AG09319 (cell line): ENCODE results near the gene PSME2.

Experiments
- DNase-seq: peaks from one replicate; pipeline ENCODE4 v3.0.0-alpha.2; 2010; ENCODE audit warnings: low read depth; ENCODE audit errors: extremely low read depth
- TF ChIP-seq, protein P1 (sequence below): IDR thresholded peaks from 2 replicates; pipeline ENCODE4 v1.5.1; 2011; ENCODE audit warnings: low read depth, mild to moderate bottlenecking, inconsistent platforms, low read length, moderate library complexity

The PSME2 gene

GRCh38 chr14:24145219-24145618 lies 1.2 kb downstream of the PSME2 start:
- TF ChIP-seq, protein P1, sequence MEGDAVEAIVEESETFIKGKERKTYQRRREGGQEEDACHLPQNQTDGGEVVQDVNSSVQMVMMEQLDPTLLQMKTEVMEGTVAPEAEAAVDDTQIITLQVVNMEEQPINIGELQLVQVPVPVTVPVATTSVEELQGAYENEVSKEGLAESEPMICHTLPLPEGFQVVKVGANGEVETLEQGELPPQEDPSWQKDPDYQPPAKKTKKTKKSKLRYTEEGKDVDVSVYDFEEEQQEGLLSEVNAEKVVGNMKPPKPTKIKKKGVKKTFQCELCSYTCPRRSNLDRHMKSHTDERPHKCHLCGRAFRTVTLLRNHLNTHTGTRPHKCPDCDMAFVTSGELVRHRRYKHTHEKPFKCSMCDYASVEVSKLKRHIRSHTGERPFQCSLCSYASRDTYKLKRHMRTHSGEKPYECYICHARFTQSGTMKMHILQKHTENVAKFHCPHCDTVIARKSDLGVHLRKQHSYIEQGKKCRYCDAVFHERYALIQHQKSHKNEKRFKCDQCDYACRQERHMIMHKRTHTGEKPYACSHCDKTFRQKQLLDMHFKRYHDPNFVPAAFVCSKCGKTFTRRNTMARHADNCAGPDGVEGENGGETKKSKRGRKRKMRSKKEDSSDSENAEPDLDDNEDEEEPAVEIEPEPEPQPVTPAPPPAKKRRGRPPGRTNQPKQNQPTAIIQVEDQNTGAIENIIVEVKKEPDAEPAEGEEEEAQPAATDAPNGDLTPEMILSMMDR: no peak

GRCh38 chr14:24144451-24144850 lies 2.0 kb downstream of the PSME2 start:
- TF ChIP-seq, protein P1: no peak

More at GRCh38 chr14:24145219-24145618, 1.2 kb downstream of the PSME2 start:
- DNase-seq: no peak

GRCh38 chr14:24143511-24143910 lies 2.9 kb downstream of the PSME2 start:
- TF ChIP-seq, protein P1: no peak
- DNase-seq: no peak

More at GRCh38 chr14:24144451-24144850, 2.0 kb downstream of the PSME2 start:
- DNase-seq: no peak

DNA sequence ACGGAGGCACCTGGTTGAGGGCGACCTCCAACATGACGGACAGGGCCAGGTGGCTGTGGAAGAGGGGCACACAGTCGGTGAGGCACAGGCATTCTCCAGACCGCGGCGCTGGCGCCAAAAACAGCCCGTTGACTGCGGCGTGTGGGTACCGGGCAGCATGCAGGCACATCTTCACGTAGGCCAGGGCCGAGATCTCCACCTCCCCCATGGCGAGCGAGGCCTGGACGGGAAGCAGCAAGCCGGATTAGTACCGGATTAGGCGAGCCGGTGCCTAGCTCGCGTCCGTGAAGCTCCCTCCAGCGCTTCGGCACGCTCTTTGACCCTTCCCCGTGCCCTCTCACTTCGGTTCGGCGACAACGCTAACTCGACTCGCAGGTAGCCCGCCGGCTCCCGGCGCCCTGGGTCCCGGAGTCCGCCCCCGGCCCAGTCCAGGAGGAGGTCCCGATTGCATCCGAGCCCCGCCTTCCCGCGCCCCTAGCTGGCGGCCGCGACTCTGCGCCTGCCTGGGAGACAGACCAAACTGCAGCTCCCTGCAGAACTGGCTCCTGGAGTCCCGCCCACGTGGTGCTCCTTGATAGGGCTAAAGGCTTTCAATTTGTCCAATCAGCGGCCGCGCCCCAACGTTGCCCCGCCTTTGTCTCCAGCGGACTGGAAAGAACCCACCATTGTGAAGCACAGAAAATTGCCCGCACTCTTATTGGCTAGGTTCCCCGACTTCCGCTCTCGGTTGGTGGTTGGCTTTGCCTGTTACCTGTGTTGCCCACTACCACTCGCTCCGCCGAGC lies 5.1 kb downstream of the PSME2 start, which contains the start of gene EMC9:
EMC9 (minus strand) TSS at position 495 of the 784 bp plus-strand sequence; CDS start at position 208, 287 bp downstream.
- TF ChIP-seq, protein P1: peak; percentile 33
- DNase-seq: peak; percentile 96

- no peak for DNase-seq
Measured at GRCh38 chr14:24139272-24139934, 7.0 kb downstream of the PSME2 start.

DNA sequence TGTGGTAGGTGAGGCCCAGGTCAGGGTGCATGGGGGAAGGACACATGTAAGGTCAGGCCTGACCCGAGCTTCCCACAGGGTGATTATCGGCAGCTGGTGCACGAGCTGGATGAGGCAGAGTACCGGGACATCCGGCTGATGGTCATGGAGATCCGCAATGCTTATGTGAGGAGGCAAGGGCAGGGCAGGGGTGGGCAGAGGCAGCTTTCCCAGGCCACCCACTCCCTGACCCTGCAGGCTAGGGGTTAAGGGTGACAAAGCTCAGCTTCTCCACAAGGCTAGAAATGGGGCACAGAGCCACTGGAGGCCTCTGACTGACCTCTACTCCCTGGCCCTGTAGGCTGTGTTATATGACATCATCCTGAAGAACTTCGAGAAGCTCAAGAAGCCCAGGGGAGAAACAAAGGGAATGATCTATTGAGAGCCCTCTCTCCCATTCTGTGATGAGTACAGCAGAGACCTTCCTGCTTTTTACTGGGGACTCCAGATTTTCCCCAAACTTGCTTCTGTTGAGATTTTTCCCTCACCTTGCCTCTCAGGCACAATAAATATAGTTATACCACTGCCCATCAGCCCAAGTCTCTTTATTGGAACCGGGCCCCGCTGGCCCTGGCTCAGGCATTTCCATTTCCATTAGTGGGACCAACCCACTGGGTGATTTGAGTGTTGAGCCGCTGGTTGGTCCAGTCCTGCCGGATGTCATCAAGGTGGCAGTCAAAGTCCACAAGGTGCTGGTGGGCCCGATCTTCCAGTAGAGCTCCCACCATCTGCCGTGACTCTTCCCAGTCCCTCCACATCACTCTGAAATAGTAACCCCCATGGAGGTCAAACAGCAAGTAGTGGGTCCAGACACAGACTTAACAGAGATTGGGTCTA lies 7.8 kb downstream of the PSME2 start:
- TF ChIP-seq, protein P1: no peak
- no peak for DNase-seq

More at GRCh38 chr14:24139272-24139934, 7.0 kb downstream of the PSME2 start:
- TF ChIP-seq, protein P1: no peak
